Endothelial cell of umbilical vein (primary cell): ENCODE measurements around the gene GALNT17. TPM values are rescaled to one million over a fixed set of nuclear protein-coding genes. Genes with fewer than 3 reads are reported as not detected.

Source experiments
- BruUV-seq: library from RNA; stranded (reverse); fragments of 400-500 nt; replicated peaks from 2 replicates; lab custom pipeline; 2021; lab: Mats Ljungman, UMichigan
- CTCF ChIA-PET: fragments of 300-600, 350-600 bp; sonication (Branson Sonifier 250); formaldehyde crosslinking; loops from one replicate; lab custom pipeline; 2021; ENCODE audit warnings: antibody characterized with exemption, inconsistent platforms; lab: Charles Lee
- POLR2A ChIA-PET: fragments of 300-600, 350-600 bp; sonication (Branson Sonifier 250); formaldehyde crosslinking; loops from one replicate; lab custom pipeline; 2021; ENCODE audit warnings: antibody characterized with exemption, inconsistent platforms; lab: Charles Lee
- DNase-seq: peaks from one replicate; pipeline ENCODE4 v3.0.0-alpha.2; 2011; ENCODE audit warnings: low read depth, low spot score
- FAIRE-seq: peaks from 2 replicates; lab custom pipeline; 2011; peaks lifted over from hg19 to GRCh38; lab: Jason Lieb, UNC
- H2AFZ ChIP-seq: 2 replicates; pipeline ENCODE4 v1.6.0; 2012; ENCODE audit warnings: low read depth, low read length, control low read depth, inconsistent platforms
- H3K27ac ChIP-seq: 2 replicates; pipeline ENCODE4 v1.5.1; 2011; ENCODE audit warnings: low read depth, mild to moderate bottlenecking, control low read depth, low read length, moderate library complexity; ENCODE audit not compliant: insufficient read depth
- H3K27me3 ChIP-seq, 2 experiments: 2 replicates each; pipeline versions ENCODE4 v1.6.0 to v1.6.1; 2011; ENCODE audit warnings: low read length in 2 of 2, mixed read lengths in 1 of 2; ENCODE audit not compliant: control insufficient read depth in 2 of 2, insufficient read depth in 2 of 2
- H3K36me3 ChIP-seq, 2 experiments: 2 replicates in 1 of 2; 3 replicates in 1 of 2; pipeline ENCODE4 v1.5.1; 2011; ENCODE audit warnings: low read length in 2 of 2, mild to moderate bottlenecking in 1 of 2, moderate library complexity in 1 of 2; ENCODE audit not compliant: control insufficient read depth in 2 of 2, insufficient read depth in 2 of 2; ENCODE audit errors: extremely low read depth in 1 of 2
- H3K4me1 ChIP-seq: 3 replicates; pipeline ENCODE4 v1.5.1; 2011; ENCODE audit warnings: mild to moderate bottlenecking, low read length; ENCODE audit not compliant: control insufficient read depth, insufficient read depth; ENCODE audit errors: extremely low read depth
- H3K4me2 ChIP-seq: 2 replicates; pipeline ENCODE4 v1.6.1; 2011; ENCODE audit warnings: low read length, control low read depth, mixed read lengths; ENCODE audit not compliant: insufficient read depth
- H3K4me3 ChIP-seq, 3 experiments: fragments of 200-600 bp in 1 of 3; sonication (generic), shearing (Covaris generic) in 1 of 3; replicated peaks in 1 of 3; 2 replicates each; pipeline ENCODE4 v1.5.1; 2011 to 2016; ENCODE audit warnings: control low read depth in 3 of 3, low read length in 3 of 3, mild to moderate bottlenecking in 2 of 3, inconsistent platforms in 1 of 3, low read depth in 1 of 3, moderate library complexity in 1 of 3; ENCODE audit not compliant: insufficient read depth in 1 of 3
- H3K79me2 ChIP-seq: 2 replicates; pipeline ENCODE4 v1.6.0; 2012; ENCODE audit warnings: low read length, inconsistent platforms; ENCODE audit not compliant: control insufficient read depth, insufficient read depth
- H3K9ac ChIP-seq: replicated peaks from 2 replicates; pipeline ENCODE3; 2011; ENCODE audit warnings: low read length, control low read depth; ENCODE audit not compliant: insufficient read depth; ENCODE audit errors: extremely low read depth
- H3K9me1 ChIP-seq: replicated peaks from 3 replicates; pipeline ENCODE4 v1.6.0; 2011; ENCODE audit warnings: mild to moderate bottlenecking, low read length; ENCODE audit not compliant: control insufficient read depth, insufficient read depth; ENCODE audit errors: extremely low read depth
- H3K9me3 ChIP-seq: replicated peaks from 2 replicates; pipeline ENCODE4 v1.5.1; 2012; ENCODE audit warnings: low read length, inconsistent platforms; ENCODE audit not compliant: control insufficient read depth, insufficient read depth
- H4K20me1 ChIP-seq: replicated peaks from 2 replicates; pipeline ENCODE3; 2011; ENCODE audit warnings: mild to moderate bottlenecking, low read length; ENCODE audit not compliant: control insufficient read depth, insufficient read depth; ENCODE audit errors: extremely low read depth
- CTCF ChIP-seq, 2 donors: IDR thresholded peaks; 1 replicate in 1 of 2; 2 replicates in 1 of 2; pipeline ENCODE4 v1.5.1; 2011; ENCODE audit warnings: low read length in 2 of 2, mild to moderate bottlenecking in 2 of 2, moderate library complexity in 2 of 2, control low read depth in 1 of 2, inconsistent platforms in 1 of 2, low read depth in 1 of 2; ENCODE audit not compliant: insufficient read depth in 1 of 2; ENCODE audit errors: extremely low read depth in 1 of 2
- EZH2 ChIP-seq: IDR thresholded peaks from 2 replicates; pipeline ENCODE4 v1.6.1; 2012; ENCODE audit warnings: borderline replicate concordance, low read depth, mild to moderate bottlenecking, moderate library complexity, low read length, inconsistent platforms; ENCODE audit not compliant: severe bottlenecking
- FOS ChIP-seq: IDR thresholded peaks from 2 replicates; pipeline ENCODE4 v1.6.1; 2011; ENCODE audit warnings: mild to moderate bottlenecking, low read length, moderate library complexity, borderline replicate concordance; ENCODE audit not compliant: insufficient read depth
- GATA2 ChIP-seq: IDR thresholded peaks from 2 replicates; pipeline ENCODE4 v1.7.0; 2011; ENCODE audit warnings: low read depth, mild to moderate bottlenecking, moderate library complexity, mixed read lengths, low read length; ENCODE audit not compliant: insufficient read length, insufficient read depth
- JUN ChIP-seq: IDR thresholded peaks from 2 replicates; pipeline ENCODE4 v1.6.1; 2011; ENCODE audit warnings: borderline replicate concordance, low read depth; ENCODE audit not compliant: insufficient read length, insufficient read depth
- MAX ChIP-seq: IDR thresholded peaks from 2 replicates; pipeline ENCODE4 v1.6.1; 2011; ENCODE audit not compliant: insufficient read depth, insufficient read length
- MYC ChIP-seq: IDR thresholded peaks from one replicate; pipeline ENCODE4 v1.6.1; 2011; ENCODE audit warnings: mild to moderate bottlenecking, low read depth, low read length
- POLR2A ChIP-seq: IDR thresholded peaks from 2 replicates; pipeline ENCODE4 v1.6.1; 2012; ENCODE audit warnings: low read depth, mild to moderate bottlenecking, control low read depth, low read length
- POLR2AphosphoS5 ChIP-seq: IDR thresholded peaks from 2 replicates; pipeline ENCODE4 v1.6.1; 2012; ENCODE audit warnings: low read depth, mild to moderate bottlenecking, control low read depth, low read length, moderate library complexity; ENCODE audit not compliant: insufficient read depth
- dilution Hi-C: fragments of 300-500 bp; cut with MboI; formaldehyde crosslinking; loops from one replicate; pipeline ENCODE4 v1.15.0; 2019; ENCODE audit warnings: low sequenced_read_pairs; ENCODE audit not compliant: extremely low pct_ligation_motif_present
- intact Hi-C: fragments of 100-400 bp; cut with micrococcal nuclease; formaldehyde crosslinking; loops from one replicate; pipeline ENCODE4 v1.10.0; 2022
- polyA plus RNA-seq, 4 experiments: library from polyadenylated mRNA; depleted of rRNA in 3 of 4; stranded (reverse) in 3 of 4; unstranded in 1 of 4; fragments of >200 nt; gene quantifications; 2 replicates each; pipeline versions ENCODE4 v1.2.1 to v1.2.3, GENCODE V29; 2011 to 2012; ENCODE audit warnings: missing spikeins in 1 of 4
- total RNA-seq: library from RNA; stranded (reverse); gene quantifications from 2 replicates; pipeline ENCODE4 v1.2.3, GENCODE V29; 2021

Gene GALNT17
- total and polyA plus RNA-seq, 2 donors (not counting 3 experiments of a cell fraction or from before 2014, with no cell fraction given): not detected

GRCh38 chr7:71716690-71717089, 584.7 kb downstream of the GALNT17 start:
- H3K9me3 ChIP-seq: peaks cover 4% of the 10 kb centered on the region
- intact Hi-C loops (no loop called here), dilution Hi-C loops (no loop called here)
- H3K9ac ChIP-seq: no peak overlapping the region
- FAIRE-seq (no peak), DNase-seq (no peak)
- no peaks in the 10 kb centered on the region for H3K36me3 ChIP-seq
- H3K79me2 ChIP-seq: no peaks in the 10 kb centered on the region
- no peaks in the 10 kb centered on the region for H3K4me1 ChIP-seq
- no peak overlapping the region for H3K4me3 ChIP-seq
- H2AFZ ChIP-seq: no peak overlapping the region
- no peaks in the 10 kb centered on the region for H3K9me1 ChIP-seq
- no peak overlapping the region for H3K27ac ChIP-seq
- no peaks in the 10 kb centered on the region for H3K27me3 ChIP-seq
- no peak for TF ChIP-seq POLR2AphosphoS5
- H3K4me2 ChIP-seq: no peak overlapping the region
- BruUV-seq: no TSS peak
- no peaks in the 10 kb centered on the region for H4K20me1 ChIP-seq
- POLR2A ChIA-PET: no interaction called here
- CTCF ChIA-PET: no interaction called here

- CTCF ChIA-PET: no interaction called here
- H3K9me1 ChIP-seq: no peaks in the 10 kb centered on the region
- no TSS peak for BruUV-seq
- H3K27ac ChIP-seq: no peak overlapping the region
- H3K9ac ChIP-seq: no peak overlapping the region
- H3K79me2 ChIP-seq: no peaks in the 10 kb centered on the region
- no peak overlapping the region for H3K4me2 ChIP-seq
- no peaks in the 10 kb centered on the region for H3K27me3 ChIP-seq
- POLR2A ChIA-PET: no interaction called here
- intact Hi-C loops: no loop called here
- FAIRE-seq (no peak), DNase-seq (no peak)
- no peak for TF ChIP-seq MYC
- TF ChIP-seq MAX: no peak
- no peak for TF ChIP-seq FOS
- TF ChIP-seq POLR2AphosphoS5: no peak
- TF ChIP-seq CTCF (IDR thresholded peaks at IDR 0.05; ENCODE audit: extremely low read depth in 1 of 2, insufficient read depth in 1 of 2, low read depth in 1 of 2, low read length in 2 of 2): no peak
- TF ChIP-seq EZH2: no peak
- TF ChIP-seq POLR2A: no peak
- no peak for TF ChIP-seq JUN
- no peak for TF ChIP-seq GATA2
- H2AFZ ChIP-seq: no peak overlapping the region
- dilution Hi-C loops: no loop called here
- H3K4me1 ChIP-seq: no peaks in the 10 kb centered on the region
- H3K36me3 ChIP-seq: no peaks in the 10 kb centered on the region
- H3K9me3 ChIP-seq: peaks cover 2% of the 10 kb centered on the region
- H3K4me3 ChIP-seq: no peak overlapping the region
- no peaks in the 10 kb centered on the region for H4K20me1 ChIP-seq
These were observed 586.6 kb downstream of the GALNT17 start for GRCh38 chr7:71718563-71718962.
